ENCODE data around the gene NUDT14.

- TF ChIP-seq SMC3 (conservative IDR thresholded peaks at IDR 0.05; ENCODE audit: poor library complexity) (no peak), CTCF (IDR thresholded peaks at IDR 0.05; ENCODE audit: poor library complexity, severe bottlenecking) (no peak)
Observed at GRCh38 chr14:105151084-105151837, 29.9 kb downstream of the NUDT14 start.

All from neural cell (in vitro differentiated cells).